BE2C (cell line): Measurements from ENCODE around the gene APOBEC3C.
"Not testable (repeated sequence)": the region's sequence is repeated elsewhere in the genome, so short reads cannot be mapped to it uniquely, and the experiment has no call there.

Source experiments
- DNase-seq: peaks from one replicate; pipeline ENCODE4 v3.0.0-alpha.2; 2020
- H3K27me3 ChIP-seq: fragments of 250-450 bp; sonication (Bioruptor Pico); 2 replicates; pipeline ENCODE4 v1.5.1; 2020; ENCODE audit warnings: mild to moderate bottlenecking
- H3K36me3 ChIP-seq: fragments of 250-450 bp; sonication (Bioruptor Pico); 2 replicates; pipeline ENCODE4 v1.5.1; 2020; ENCODE audit warnings: mild to moderate bottlenecking
- H3K4me1 ChIP-seq: fragments of 250-450 bp; sonication (Bioruptor Pico); 2 replicates; pipeline ENCODE4 v1.5.1; 2020
- H3K4me3 ChIP-seq: 2 replicates; pipeline ENCODE4 v1.5.1; 2011; ENCODE audit warnings: low read depth, low read length
- H3K9me3 ChIP-seq: fragments of 250-450 bp; sonication (Bioruptor Pico); 2 replicates; pipeline ENCODE4 v1.5.1; 2020
- CTCF ChIP-seq: IDR thresholded peaks from 2 replicates; pipeline ENCODE4 v1.5.1; 2012; ENCODE audit warnings: mild to moderate bottlenecking, low read depth, low read length

Gene APOBEC3C

GRCh38 chr22:39040538-39041296 is 26.7 kb downstream of the APOBEC3C start, which contains the start of gene APOBEC3F:
APOBEC3F (plus strand) TSS chr22:39040864; CDS start chr22:39040961, 97 bp downstream.
- H3K4me3 ChIP-seq = peak within 1 kb of the TSS; percentile 67
- H3K36me3 ChIP-seq, H3K4me1 ChIP-seq, H3K9me3 ChIP-seq, H3K27me3 ChIP-seq: not testable (repeated sequence)
- peak; percentile 79 for DNase-seq
- peak; percentile 10; the same call in 1 of the 2 replicates for TF ChIP-seq CTCF

- Histone ChIP-seq H3K4me1 (peaks cover 9% of the 10 kb centered on the region), H3K27me3 (no peaks in the 10 kb centered on the region), H3K4me3 (no peak overlapping the region), H3K36me3 (no peaks in the 10 kb centered on the region), H3K9me3 (no peaks in the 10 kb centered on the region)
- no peak for DNase-seq
- TF ChIP-seq CTCF = no peak
Observed at GRCh38 chr22:39041908-39042307, 27.9 kb downstream of the APOBEC3C start.

- not testable (repeated sequence) for H3K9me3 ChIP-seq, H3K27me3 ChIP-seq, H3K4me1 ChIP-seq, H3K4me3 ChIP-seq, H3K36me3 ChIP-seq, DNase-seq
Observed at GRCh38 chr22:39043063-39043462, 29.0 kb downstream of the APOBEC3C start.

- H3K27me3 ChIP-seq, H3K9me3 ChIP-seq, H3K4me3 ChIP-seq, H3K4me1 ChIP-seq, DNase-seq, H3K36me3 ChIP-seq: not testable (repeated sequence)
Observed at GRCh38 chr22:39045136-39045535, 31.1 kb downstream of the APOBEC3C start.

GRCh38 chr22:39049486-39049885 is 35.4 kb downstream of the APOBEC3C start:
- H3K4me1 ChIP-seq, H3K36me3 ChIP-seq, H3K9me3 ChIP-seq, H3K4me3 ChIP-seq, DNase-seq, H3K27me3 ChIP-seq: not testable (repeated sequence)

- DNase-seq, H3K4me3 ChIP-seq, H3K9me3 ChIP-seq, H3K27me3 ChIP-seq, H3K4me1 ChIP-seq, H3K36me3 ChIP-seq: not testable (repeated sequence)
Observed at GRCh38 chr22:39051844-39052495, 37.9 kb downstream of the APOBEC3C start.

- TF ChIP-seq CTCF = no peak
- Histone ChIP-seq H3K9me3 (no peaks in the 10 kb centered on the region), H3K4me3 (no peak overlapping the region), H3K36me3 (no peaks in the 10 kb centered on the region), H3K4me1 (no peaks in the 10 kb centered on the region), H3K27me3 (no peaks in the 10 kb centered on the region)
- no peak for DNase-seq
Observed at GRCh38 chr22:39055658-39056057, 41.6 kb downstream of the APOBEC3C start.

GRCh38 chr22:39061290-39061689 is 47.2 kb downstream of the APOBEC3C start:
- not testable (repeated sequence) for DNase-seq, H3K36me3 ChIP-seq, H3K4me3 ChIP-seq, H3K27me3 ChIP-seq, H3K4me1 ChIP-seq, H3K9me3 ChIP-seq

- not testable (repeated sequence) for H3K4me3 ChIP-seq, H3K4me1 ChIP-seq, H3K9me3 ChIP-seq, H3K36me3 ChIP-seq, DNase-seq, H3K27me3 ChIP-seq
Observed at GRCh38 chr22:39061951-39062350, 47.9 kb downstream of the APOBEC3C start.

- DNase-seq, H3K4me3 ChIP-seq, H3K9me3 ChIP-seq, H3K4me1 ChIP-seq, H3K27me3 ChIP-seq, H3K36me3 ChIP-seq: not testable (repeated sequence)
Observed at GRCh38 chr22:39063904-39064303, 49.8 kb downstream of the APOBEC3C start.

- DNase-seq, H3K9me3 ChIP-seq, H3K36me3 ChIP-seq, H3K4me3 ChIP-seq, H3K27me3 ChIP-seq, H3K4me1 ChIP-seq: not testable (repeated sequence)
Observed at GRCh38 chr22:39066442-39067276, 52.6 kb downstream of the APOBEC3C start.
